IMR-90 (cell line): ENCODE results near the gene ARMC5. TPM values are rescaled to one million over a fixed set of nuclear protein-coding genes. Genes with fewer than 3 reads are reported as not detected.

ENCODE experiments used
- ATAC-seq: fragments of 200-7000 bp; cut with Tn5 transposase; 2 replicates; pipeline ENCODE4 v1.9.1; 2020; ENCODE audit warnings: low read depth, mild to moderate bottlenecking, moderate library complexity
- BruUV-seq: library from RNA; stranded (reverse); fragments of 400-500 nt; replicated peaks from 2 replicates; lab custom pipeline; 2021; lab: Mats Ljungman, UMichigan
- CTCF ChIA-PET: fragments of 300-600 bp; formaldehyde crosslinking; extraction: SDS; loops from one replicate; lab custom pipeline; 2021; ENCODE audit warnings: antibody characterized with exemption; lab: Yijun Ruan, JAX
- POLR2A ChIA-PET: fragments of 300-600 bp; sonication (Branson Sonifier 250); formaldehyde crosslinking; loops from one replicate; lab custom pipeline; 2022; ENCODE audit warnings: antibody characterized with exemption; ENCODE audit not compliant: unreplicated experiment; lab: Charles Lee
- DNase-seq: peaks from one replicate; pipeline ENCODE4 v3.0.0; 2013
- H2AFZ ChIP-seq: replicated peaks from 2 replicates; pipeline ENCODE3; 2013; ENCODE audit warnings: low read length, mild to moderate bottlenecking; ENCODE audit not compliant: poor library complexity
- H2AK5ac ChIP-seq: 2 replicates; pipeline ENCODE4 v1.6.1; 2013; ENCODE audit warnings: low read depth, low read length, inconsistent platforms
- H2AK9ac ChIP-seq: replicated peaks from 2 replicates; pipeline ENCODE3; 2013; ENCODE audit warnings: mild to moderate bottlenecking, low read depth, low read length, moderate library complexity; ENCODE audit not compliant: poor library complexity
- H2BK120ac ChIP-seq: 2 replicates; pipeline ENCODE4 v1.6.1; 2013; ENCODE audit warnings: low read depth, low read length, inconsistent platforms
- H2BK15ac ChIP-seq: 3 replicates; pipeline ENCODE4 v1.6.1; 2013; ENCODE audit warnings: low read depth, low read length, inconsistent platforms
- H2BK20ac ChIP-seq: 2 replicates; pipeline ENCODE4 v1.6.1; 2013; ENCODE audit warnings: low read depth, mild to moderate bottlenecking, inconsistent platforms, low read length, moderate library complexity
- H2BK5ac ChIP-seq: 2 replicates; pipeline ENCODE4 v1.6.1; 2013; ENCODE audit warnings: mild to moderate bottlenecking, low read depth, low read length, inconsistent platforms; ENCODE audit not compliant: poor library complexity, severe bottlenecking
- H3K14ac ChIP-seq: replicated peaks from 2 replicates; pipeline ENCODE4 v1.6.1; 2013; ENCODE audit warnings: low read depth, low read length, inconsistent platforms
- H3K18ac ChIP-seq: 2 replicates; pipeline ENCODE4 v1.6.1; 2013; ENCODE audit warnings: low read depth, low read length, control low read depth
- H3K23ac ChIP-seq: 2 replicates; pipeline ENCODE4 v1.6.1; 2013; ENCODE audit warnings: low read depth, low read length, inconsistent platforms
- H3K27ac ChIP-seq: 2 replicates; pipeline ENCODE4 v1.5.1; 2013; ENCODE audit warnings: mild to moderate bottlenecking, control low read depth, low read length; ENCODE audit not compliant: insufficient read depth
- H3K27me3 ChIP-seq: 2 replicates; pipeline ENCODE4 v1.6.1; 2013; ENCODE audit warnings: low read length; ENCODE audit not compliant: control insufficient read depth, insufficient read depth
- H3K36me3 ChIP-seq: 2 replicates; pipeline ENCODE4 v1.6.1; 2013; ENCODE audit warnings: low read length, mixed read lengths; ENCODE audit not compliant: control insufficient read depth, insufficient read depth
- H3K4ac ChIP-seq: 2 replicates; pipeline ENCODE4 v1.6.1; 2013; ENCODE audit warnings: low read depth, low read length, inconsistent platforms
- H3K4me1 ChIP-seq: 2 replicates; pipeline ENCODE4 v1.6.1; 2013; ENCODE audit warnings: low read length, mixed read lengths; ENCODE audit not compliant: control insufficient read depth, insufficient read depth
- H3K4me2 ChIP-seq: 2 replicates; pipeline ENCODE4 v1.6.1; 2013; ENCODE audit warnings: low read depth, mild to moderate bottlenecking, control low read depth, low read length, moderate library complexity
- H3K4me3 ChIP-seq: 2 replicates; pipeline ENCODE4 v1.5.1; 2013; ENCODE audit warnings: low read depth, mild to moderate bottlenecking, control low read depth, low read length, moderate library complexity; ENCODE audit not compliant: insufficient read depth
- H3K56ac ChIP-seq: 2 replicates; pipeline ENCODE4 v1.6.1; 2013; ENCODE audit warnings: low read length, inconsistent platforms; ENCODE audit not compliant: insufficient read depth; ENCODE audit errors: extremely low read depth
- H3K79me1 ChIP-seq, 2 experiments: 2 replicates each; pipeline ENCODE4 v1.6.1; 2013; ENCODE audit warnings: low read length in 2 of 2, inconsistent platforms in 1 of 2, low read depth in 1 of 2
- H3K9ac ChIP-seq: 2 replicates; pipeline ENCODE4 v1.6.1; 2013; ENCODE audit warnings: low read depth, low read length, control low read depth
- H3K9me1 ChIP-seq: 2 replicates; pipeline ENCODE4 v1.6.1; 2013; ENCODE audit warnings: low read length, inconsistent platforms; ENCODE audit not compliant: insufficient read depth
- H3K9me3 ChIP-seq: 2 replicates; pipeline ENCODE4 v1.6.1; 2013; ENCODE audit warnings: low read length; ENCODE audit not compliant: control insufficient read depth, insufficient read depth
- H4K20me1 ChIP-seq: 2 replicates; pipeline ENCODE4 v1.6.1; 2013; ENCODE audit warnings: low read length, inconsistent platforms; ENCODE audit not compliant: insufficient read depth
- H4K5ac ChIP-seq: 2 replicates; pipeline ENCODE4 v1.6.1; 2013; ENCODE audit warnings: mild to moderate bottlenecking, low read depth, low read length, control low read depth
- H4K8ac ChIP-seq, 2 experiments: 2 replicates each; pipeline ENCODE4 v1.6.1; 2013; ENCODE audit warnings: low read depth in 2 of 2, low read length in 2 of 2, control low read depth in 1 of 2, inconsistent platforms in 1 of 2
- H4K91ac ChIP-seq: 2 replicates; pipeline ENCODE4 v1.6.1; 2013; ENCODE audit warnings: low read depth, low read length, inconsistent platforms; ENCODE audit not compliant: insufficient read depth
- BHLHE40 ChIP-seq: fragments of 150-350 bp; IDR thresholded peaks from 2 replicates; pipeline ENCODE4 v1.6.1; 2016; ENCODE audit warnings: mild to moderate bottlenecking, low read depth, low read length
- CHD1 ChIP-seq: IDR thresholded peaks from 2 replicates; pipeline ENCODE4 v1.6.1; 2012; ENCODE audit warnings: low read depth, low read length, improper control_type of control experiment
- ELK1 ChIP-seq: fragments of 150-350 bp; IDR thresholded peaks from 2 replicates; pipeline ENCODE4 v1.6.1; 2016; ENCODE audit warnings: low read depth, mild to moderate bottlenecking, low read length, moderate library complexity, borderline replicate concordance
- FOS ChIP-seq: fragments of 150-350 bp; IDR thresholded peaks from 2 replicates; pipeline ENCODE4 v1.6.1; 2016; ENCODE audit warnings: low read depth, low read length
- MAFK ChIP-seq: IDR thresholded peaks from 2 replicates; pipeline ENCODE4 v1.6.1; 2012; ENCODE audit warnings: low read depth, low read length, improper control_type of control experiment
- MAZ ChIP-seq: IDR thresholded peaks from 2 replicates; pipeline ENCODE4 v1.6.1; 2012; ENCODE audit warnings: low read depth, mild to moderate bottlenecking, low read length, improper control_type of control experiment, moderate library complexity, borderline replicate concordance
- MXI1 ChIP-seq: IDR thresholded peaks from 2 replicates; pipeline ENCODE4 v1.6.1; 2012; ENCODE audit warnings: low read depth, mild to moderate bottlenecking, low read length, moderate library complexity, borderline replicate concordance
- NFE2L2 ChIP-seq: fragments of 150-350 bp; IDR thresholded peaks from 2 replicates; pipeline ENCODE4 v1.6.1; 2016; ENCODE audit warnings: low read depth, mild to moderate bottlenecking, low read length
- POLR2A ChIP-seq: IDR thresholded peaks from 2 replicates; pipeline ENCODE4 v1.6.1; 2012; ENCODE audit warnings: mild to moderate bottlenecking, low read depth, low read length
- RAD21 ChIP-seq: IDR thresholded peaks from 2 replicates; pipeline ENCODE4 v1.6.1; 2012; ENCODE audit warnings: low read length, improper control_type of control experiment
- RCOR1 ChIP-seq: IDR thresholded peaks from 2 replicates; pipeline ENCODE4 v1.6.1; 2012; ENCODE audit warnings: mild to moderate bottlenecking, low read length, improper control_type of control experiment; ENCODE audit not compliant: insufficient replicate concordance
- RFX5 ChIP-seq: IDR thresholded peaks from 2 replicates; pipeline ENCODE4 v1.8.0; 2012; ENCODE audit warnings: low read depth, mild to moderate bottlenecking, low read length, moderate library complexity
- SMC3 ChIP-seq: fragments of 150-350 bp; IDR thresholded peaks from 2 replicates; pipeline ENCODE4 v1.6.1; 2016; ENCODE audit warnings: low read depth, mild to moderate bottlenecking, antibody characterized with exemption, low read length, moderate library complexity
- dilution Hi-C: fragments of 300-500 bp; cut with HindIII; formaldehyde crosslinking; loops from one replicate; pipeline ENCODE4 v1.14.3; 2018; ENCODE audit warnings: low sequenced_read_pairs; ENCODE audit not compliant: unreplicated experiment
- in situ Hi-C: fragments of 300-500 bp; cut with MboI; formaldehyde crosslinking; loops from 3 replicates; pipeline ENCODE4 v1.14.3; 2019; ENCODE audit warnings: low sequenced_read_pairs, inconsistent platforms, mixed read lengths
- intact Hi-C: fragments of 100-400 bp; cut with micrococcal nuclease; formaldehyde crosslinking; loops from 2 replicates; pipeline ENCODE4 v1.10.0; 2022
- polyA plus RNA-seq, 3 experiments: library from polyadenylated mRNA; depleted of rRNA; stranded (reverse); fragments of >200 nt; gene quantifications; 2 replicates each; pipeline ENCODE4 v1.2.3, GENCODE V29; 2012; ENCODE audit warnings: low replicate concordance in 1 of 3
- total RNA-seq: library from RNA; depleted of rRNA; stranded (reverse); fragments of >200 nt; gene quantifications from 2 replicates; pipeline ENCODE4 v1.2.3, GENCODE V29; 2012
- TF ChIP-seq, protein P1 (sequence below): fragments of 150-350 bp; IDR thresholded peaks from 2 replicates; pipeline ENCODE4 v1.6.1; 2017; ENCODE audit warnings: mild to moderate bottlenecking, antibody characterized with exemption, low read length, low read depth
- TF ChIP-seq, protein P2 (sequence below): conservative IDR thresholded peaks from 2 replicates; pipeline ENCODE4 v1.5.1; 2012; ENCODE audit warnings: mild to moderate bottlenecking, low read depth, low read length, improper control_type of control experiment

Gene ARMC5
- total and polyA plus RNA-seq, 2 of the 4 experiments (the other 2 are of a cell fraction) = 2.3 to 7.5 TPM

DNA sequence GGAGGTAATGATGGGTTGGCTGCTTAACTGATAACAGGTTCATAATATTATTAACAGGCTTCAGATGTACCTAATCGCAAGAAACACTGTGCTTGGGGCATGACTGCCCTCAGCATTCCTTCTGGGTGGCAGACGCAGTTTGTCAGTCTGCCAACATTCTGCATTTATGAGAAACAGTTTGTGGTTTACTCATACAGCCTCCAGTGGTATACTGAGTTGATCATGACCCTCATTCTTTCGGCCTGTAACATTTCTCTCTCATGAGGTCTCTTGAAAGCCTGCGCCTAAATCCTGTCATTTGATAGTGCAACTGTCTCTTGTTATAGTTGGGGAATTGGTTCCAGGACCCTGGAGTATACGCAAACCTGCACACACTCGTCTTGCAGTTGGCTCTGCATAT is 53.8 kb downstream of the ARMC5 start (continued):
- no peak for TF ChIP-seq SMC3
- TF ChIP-seq FOS = no peak

DNA sequence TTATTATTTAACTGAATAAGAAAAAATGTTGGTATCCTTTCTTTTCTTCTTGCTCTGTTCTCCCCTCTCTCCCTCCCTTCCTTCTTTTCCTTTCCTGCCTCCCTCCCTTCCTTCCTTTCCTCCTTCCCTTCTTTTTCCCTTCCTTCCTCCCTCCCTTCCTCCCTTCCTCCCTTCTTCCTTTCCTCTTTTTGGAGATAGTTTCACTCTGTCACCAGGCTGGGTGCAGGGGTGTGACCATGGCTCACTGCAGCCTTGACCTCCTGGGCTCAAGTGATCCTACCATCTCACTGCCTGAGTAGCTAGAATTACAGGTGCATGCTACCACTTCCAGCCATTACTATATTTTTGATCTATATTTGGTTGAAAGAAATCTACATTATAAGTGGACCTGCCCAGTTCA is 54.6 kb downstream of the ARMC5 start:
- no TSS peak for BruUV-seq
- Histone ChIP-seq H3K18ac (no peak overlapping the region), H3K9ac (no peak overlapping the region), H4K20me1 (no peaks in the 10 kb centered on the region), H3K9me3 (peaks cover 1% of the 10 kb centered on the region; the same call in 1 of the 2 replicates), H3K23ac (no peak overlapping the region), H2BK15ac (no peak overlapping the region), H4K8ac (no peak overlapping the region), H3K4me1 (peaks cover 2% of the 10 kb centered on the region), H2AK9ac (no peak overlapping the region), H3K36me3 (no peaks in the 10 kb centered on the region), H3K9me1 (0 out of 2 replicates have a peak, but pooled peaks cover 2% of the 10 kb centered on the region), H2AFZ (no peak overlapping the region), H4K91ac (no peak overlapping the region), H3K27me3 (no peaks in the 10 kb centered on the region), H2BK120ac (no peak overlapping the region), H2AK5ac (no peak overlapping the region), H3K14ac (no peak overlapping the region), H2BK20ac (no peak overlapping the region), H3K4me2 (no peak overlapping the region), H3K27ac (no peak overlapping the region), H2BK5ac (no peak overlapping the region), H3K79me1 (peaks cover 0 to 7% of the 10 kb centered on the region in 2 experiments; a peak in 2 of 4 replicates), H3K4ac (no peak overlapping the region), H3K56ac (no peak overlapping the region), H3K4me3 (no peak overlapping the region), H4K5ac (no peak overlapping the region)
- DNase-seq = no peak
- ATAC-seq = no peak
- ChIA-PET POLR2A (no interaction called here), CTCF (no interaction called here)
- in situ Hi-C loops (loop anchor here (25.0 kb wide), 1 partner anchor 198 kb away; a partner anchor contains a TSS), intact Hi-C loops (no loop called here), dilution Hi-C loops (no loop called here)
- TF ChIP-seq RFX5 (no peak), CHD1 (no peak), NFE2L2 (no peak), BHLHE40 (no peak), POLR2A (no peak), MAZ (no peak), MXI1 (no peak), MAFK (no peak), ELK1 (no peak), RCOR1 (no peak), RAD21 (no peak), SMC3 (no peak)
- TF ChIP-seq, protein P1, sequence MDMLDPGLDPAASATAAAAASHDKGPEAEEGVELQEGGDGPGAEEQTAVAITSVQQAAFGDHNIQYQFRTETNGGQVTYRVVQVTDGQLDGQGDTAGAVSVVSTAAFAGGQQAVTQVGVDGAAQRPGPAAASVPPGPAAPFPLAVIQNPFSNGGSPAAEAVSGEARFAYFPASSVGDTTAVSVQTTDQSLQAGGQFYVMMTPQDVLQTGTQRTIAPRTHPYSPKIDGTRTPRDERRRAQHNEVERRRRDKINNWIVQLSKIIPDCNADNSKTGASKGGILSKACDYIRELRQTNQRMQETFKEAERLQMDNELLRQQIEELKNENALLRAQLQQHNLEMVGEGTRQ = no peak
- TF ChIP-seq, protein P2, sequence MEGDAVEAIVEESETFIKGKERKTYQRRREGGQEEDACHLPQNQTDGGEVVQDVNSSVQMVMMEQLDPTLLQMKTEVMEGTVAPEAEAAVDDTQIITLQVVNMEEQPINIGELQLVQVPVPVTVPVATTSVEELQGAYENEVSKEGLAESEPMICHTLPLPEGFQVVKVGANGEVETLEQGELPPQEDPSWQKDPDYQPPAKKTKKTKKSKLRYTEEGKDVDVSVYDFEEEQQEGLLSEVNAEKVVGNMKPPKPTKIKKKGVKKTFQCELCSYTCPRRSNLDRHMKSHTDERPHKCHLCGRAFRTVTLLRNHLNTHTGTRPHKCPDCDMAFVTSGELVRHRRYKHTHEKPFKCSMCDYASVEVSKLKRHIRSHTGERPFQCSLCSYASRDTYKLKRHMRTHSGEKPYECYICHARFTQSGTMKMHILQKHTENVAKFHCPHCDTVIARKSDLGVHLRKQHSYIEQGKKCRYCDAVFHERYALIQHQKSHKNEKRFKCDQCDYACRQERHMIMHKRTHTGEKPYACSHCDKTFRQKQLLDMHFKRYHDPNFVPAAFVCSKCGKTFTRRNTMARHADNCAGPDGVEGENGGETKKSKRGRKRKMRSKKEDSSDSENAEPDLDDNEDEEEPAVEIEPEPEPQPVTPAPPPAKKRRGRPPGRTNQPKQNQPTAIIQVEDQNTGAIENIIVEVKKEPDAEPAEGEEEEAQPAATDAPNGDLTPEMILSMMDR = no peak
